HG02973 (cell line): Measurements from ENCODE around the gene DENND1A.

Experiments
- ATAC-seq: cut with Tn5 transposase; IDR thresholded peaks from one replicate; pipeline ENCODE4 v1.9.1; 2021; ENCODE audit warnings: moderate library complexity; ENCODE audit not compliant: unreplicated experiment

DENND1A gene

GRCh38 chr9:123597048-123597447 is 332.9 kb downstream of the DENND1A start:
- no peak for ATAC-seq

GRCh38 chr9:123591283-123591682 is 338.6 kb downstream of the DENND1A start:
- ATAC-seq: no peak

GRCh38 chr9:123590499-123590898 is 339.4 kb downstream of the DENND1A start:
- no peak for ATAC-seq

GRCh38 chr9:123589361-123590239 is 340.3 kb downstream of the DENND1A start:
- ATAC-seq: no peak

- ATAC-seq: no peak
Measured at GRCh38 chr9:123586275-123586674, 343.7 kb downstream of the DENND1A start.

GRCh38 chr9:123584202-123585176 is 345.4 kb downstream of the DENND1A start:
- ATAC-seq: no peak

- no peak for ATAC-seq
Measured at GRCh38 chr9:123583646-123584045, 346.3 kb downstream of the DENND1A start.

- ATAC-seq: no peak
Measured at GRCh38 chr9:123571240-123571639, 358.7 kb downstream of the DENND1A start.

- ATAC-seq: no peak
Measured at GRCh38 chr9:123568691-123569688, 360.9 kb downstream of the DENND1A start.

- ATAC-seq: no peak
Measured at GRCh38 chr9:123567013-123567412, 362.9 kb downstream of the DENND1A start.

- no peak for ATAC-seq
Measured at GRCh38 chr9:123564652-123565051, 365.3 kb downstream of the DENND1A start.

GRCh38 chr9:123562844-123563346 is 367.0 kb downstream of the DENND1A start:
- ATAC-seq: no peak

GRCh38 chr9:123561046-123561445 is 368.9 kb downstream of the DENND1A start:
- ATAC-seq: no peak

GRCh38 chr9:123556464-123557435 is 373.2 kb downstream of the DENND1A start:
- no peak for ATAC-seq

GRCh38 chr9:123555646-123556045 is 374.3 kb downstream of the DENND1A start:
- ATAC-seq: no peak

GRCh38 chr9:123552530-123552929 is 377.4 kb downstream of the DENND1A start:
- no peak for ATAC-seq

- ATAC-seq: no peak
Measured at GRCh38 chr9:123551734-123552133, 378.2 kb downstream of the DENND1A start.

- no peak for ATAC-seq
Measured at GRCh38 chr9:123550797-123551196, 379.1 kb downstream of the DENND1A start.

- no peak for ATAC-seq
Measured at GRCh38 chr9:123550012-123550411, 379.9 kb downstream of the DENND1A start.
